Measurements from ENCODE around the gene SYT2. TPM values are rescaled to one million over a fixed set of nuclear protein-coding genes. Genes with fewer than 3 reads are reported as not detected.

SYT2 gene
- total and polyA plus RNA-seq, 9 of the 15 experiments (the other 6 are each of a cell fraction or from before 2014, with no cell fraction given) = not detected

DNA sequence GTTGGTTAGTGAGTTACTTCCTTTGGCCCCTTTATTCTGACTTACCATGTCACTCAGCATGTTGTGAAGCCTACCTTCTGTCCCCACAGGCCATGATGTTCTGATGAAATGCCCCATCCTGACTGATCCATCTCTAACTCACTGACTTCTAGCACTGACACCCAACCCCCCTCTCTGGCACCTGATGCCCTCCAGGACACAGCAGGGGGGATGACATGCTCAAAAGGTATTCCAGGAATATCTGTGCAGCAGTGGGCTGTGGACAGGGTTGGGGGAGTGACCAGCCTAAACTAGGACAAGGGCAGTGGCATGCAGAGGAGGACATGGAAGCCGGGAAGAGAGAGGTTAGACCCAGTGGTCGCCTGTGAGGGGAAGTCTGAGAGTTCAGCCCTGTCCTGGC is 25.5 kb downstream of the SYT2 start (continued):
- TF ChIP-seq, protein P1, sequence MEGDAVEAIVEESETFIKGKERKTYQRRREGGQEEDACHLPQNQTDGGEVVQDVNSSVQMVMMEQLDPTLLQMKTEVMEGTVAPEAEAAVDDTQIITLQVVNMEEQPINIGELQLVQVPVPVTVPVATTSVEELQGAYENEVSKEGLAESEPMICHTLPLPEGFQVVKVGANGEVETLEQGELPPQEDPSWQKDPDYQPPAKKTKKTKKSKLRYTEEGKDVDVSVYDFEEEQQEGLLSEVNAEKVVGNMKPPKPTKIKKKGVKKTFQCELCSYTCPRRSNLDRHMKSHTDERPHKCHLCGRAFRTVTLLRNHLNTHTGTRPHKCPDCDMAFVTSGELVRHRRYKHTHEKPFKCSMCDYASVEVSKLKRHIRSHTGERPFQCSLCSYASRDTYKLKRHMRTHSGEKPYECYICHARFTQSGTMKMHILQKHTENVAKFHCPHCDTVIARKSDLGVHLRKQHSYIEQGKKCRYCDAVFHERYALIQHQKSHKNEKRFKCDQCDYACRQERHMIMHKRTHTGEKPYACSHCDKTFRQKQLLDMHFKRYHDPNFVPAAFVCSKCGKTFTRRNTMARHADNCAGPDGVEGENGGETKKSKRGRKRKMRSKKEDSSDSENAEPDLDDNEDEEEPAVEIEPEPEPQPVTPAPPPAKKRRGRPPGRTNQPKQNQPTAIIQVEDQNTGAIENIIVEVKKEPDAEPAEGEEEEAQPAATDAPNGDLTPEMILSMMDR (IDR thresholded peaks at IDR 0.05 in 2 of 3, conservative IDR thresholded peaks at IDR 0.05 in 1 of 3; ENCODE audit: insufficient read depth in 2 of 3, low read depth in 1 of 3, low read length in 3 of 3) = no peak
- TF ChIP-seq NCOA4 (IDR thresholded peaks at IDR 0.05; ENCODE audit: partially characterized antibody) = no peak

DNA sequence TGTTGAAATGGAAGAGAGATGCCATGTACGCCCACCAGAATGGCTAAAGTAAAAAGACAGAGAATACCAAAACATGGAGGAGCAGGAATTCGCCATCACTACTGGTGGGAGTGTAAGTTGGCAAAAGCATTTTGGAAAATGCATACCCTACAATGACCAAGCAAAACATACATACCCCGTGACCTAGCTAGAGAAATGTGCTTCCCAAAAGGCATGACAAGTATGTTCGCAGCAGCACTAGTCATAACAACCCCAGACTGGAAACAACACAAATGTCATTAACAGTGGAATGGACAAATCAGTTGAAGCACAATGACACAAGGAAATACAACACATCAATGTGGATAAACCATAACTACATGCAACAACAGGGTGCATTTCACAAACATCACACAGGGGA is 27.2 kb downstream of the SYT2 start:
- ChIA-PET POLR2A (interaction anchor here (0.6 to 2.2 kb wide), 3 partner anchors 9 to 33 kb away, joined by 3 to 11 read pairs (median 5); no protein-coding TSS in a partner anchor), CTCF (ENCODE audit: low intra/inter-chr PET ratio) (no interaction called here)
- no peaks in the 10 kb centered on the region for H3K4me1 ChIP-seq (replicated peaks in 1 of 2; ENCODE audit: control insufficient read depth in 2 of 2, insufficient read depth in 2 of 2, low read length in 2 of 2)
- no peaks in the 10 kb centered on the region for H4K20me1 ChIP-seq (replicated peaks; ENCODE audit: control insufficient read depth, insufficient read depth, low read length)
- in situ Hi-C loops (cut with MboI) (no loop called here), intact Hi-C loops (cut with micrococcal nuclease) (no loop called here)
- WGBS (ENCODE audit: insufficient coverage, low coverage, missing lambda C conversion rate) = under 1% methylated on average over 4 of the region's 4 CpGs
- ATAC-seq (no peak), FAIRE-seq (no peak), DNase-seq (ENCODE audit: extremely low read depth in 1 of 4, low spot score in 3 of 4) (no peak)
- no peaks in the 10 kb centered on the region for H3K36me3 ChIP-seq (ENCODE audit: control insufficient read depth, insufficient read depth, low read length)
- no peak overlapping the region; the same call in 2 of the 3 replicates for H3K27ac ChIP-seq (ENCODE audit: extremely low read depth, low read depth, low read length)
- no peak overlapping the region for H2AFZ ChIP-seq (ENCODE audit: low read depth, low read length)
- H3K79me2 ChIP-seq (ENCODE audit: control insufficient read depth, insufficient read depth, low read length) = no peaks in the 10 kb centered on the region
- no peaks in the 10 kb centered on the region for H3K9me1 ChIP-seq (ENCODE audit: control insufficient read depth, insufficient read depth, low read length)
- H3K27me3 ChIP-seq (ENCODE audit: control insufficient read depth in 2 of 2, insufficient read depth in 2 of 2, low read length in 2 of 2) = peaks cover 28 to 64% of the 10 kb centered on the region in 2 experiments
- H3K4me3 ChIP-seq = no peak overlapping the region
- no peak overlapping the region for H3K4me2 ChIP-seq (ENCODE audit: insufficient read depth, low read length)
- no peaks in the 10 kb centered on the region for H3K9me3 ChIP-seq (replicated peaks; ENCODE audit: control insufficient read depth, insufficient read depth, low read depth, low read length)
- H3K9ac ChIP-seq (ENCODE audit: insufficient read depth in 1 of 2, low read depth in 2 of 2, low read length in 2 of 2) = no peak overlapping the region
- no TSS peak for BruUV-seq (replicated peaks)
- TF ChIP-seq C11orf30 (IDR thresholded peaks at IDR 0.05; ENCODE audit: low read depth) (0 out of 2 replicates have a peak, but pooled peaks have one; percentile 14), ETV1 (tag; conservative IDR thresholded peaks at IDR 0.05; ENCODE audit: low read depth) (no peak), POLR2B (IDR thresholded peaks at IDR 0.05; ENCODE audit: low read depth, partially characterized antibody) (no peak), XRCC5 (IDR thresholded peaks at IDR 0.05; ENCODE audit: low read depth, low read length) (no peak), MYBL2 (IDR thresholded peaks at IDR 0.05; ENCODE audit: low read depth) (no peak), MYBL2 (CRISPR knock-in tag; IDR thresholded peaks at IDR 0.05; ENCODE audit: borderline replicate concordance) (no peak)
- TF ChIP-seq, protein P2, sequence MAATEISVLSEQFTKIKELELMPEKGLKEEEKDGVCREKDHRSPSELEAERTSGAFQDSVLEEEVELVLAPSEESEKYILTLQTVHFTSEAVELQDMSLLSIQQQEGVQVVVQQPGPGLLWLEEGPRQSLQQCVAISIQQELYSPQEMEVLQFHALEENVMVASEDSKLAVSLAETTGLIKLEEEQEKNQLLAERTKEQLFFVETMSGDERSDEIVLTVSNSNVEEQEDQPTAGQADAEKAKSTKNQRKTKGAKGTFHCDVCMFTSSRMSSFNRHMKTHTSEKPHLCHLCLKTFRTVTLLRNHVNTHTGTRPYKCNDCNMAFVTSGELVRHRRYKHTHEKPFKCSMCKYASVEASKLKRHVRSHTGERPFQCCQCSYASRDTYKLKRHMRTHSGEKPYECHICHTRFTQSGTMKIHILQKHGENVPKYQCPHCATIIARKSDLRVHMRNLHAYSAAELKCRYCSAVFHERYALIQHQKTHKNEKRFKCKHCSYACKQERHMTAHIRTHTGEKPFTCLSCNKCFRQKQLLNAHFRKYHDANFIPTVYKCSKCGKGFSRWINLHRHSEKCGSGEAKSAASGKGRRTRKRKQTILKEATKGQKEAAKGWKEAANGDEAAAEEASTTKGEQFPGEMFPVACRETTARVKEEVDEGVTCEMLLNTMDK (IDR thresholded peaks at IDR 0.05; ENCODE audit: borderline replicate concordance, insufficient read depth, low read depth, low read length, poor library complexity, severe bottlenecking) = no peak
- TF ChIP-seq, protein P3, sequence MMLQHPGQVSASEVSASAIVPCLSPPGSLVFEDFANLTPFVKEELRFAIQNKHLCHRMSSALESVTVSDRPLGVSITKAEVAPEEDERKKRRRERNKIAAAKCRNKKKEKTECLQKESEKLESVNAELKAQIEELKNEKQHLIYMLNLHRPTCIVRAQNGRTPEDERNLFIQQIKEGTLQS (IDR thresholded peaks at IDR 0.05) = no peak
- TF ChIP-seq, protein P3 (CRISPR knock-in tag; conservative IDR thresholded peaks at IDR 0.05) = no peak
